Peyer's patch (tissue), 4 donors: Measurements from ENCODE around the gene AKAP13. TPM values are rescaled to one million over a fixed set of nuclear protein-coding genes. Genes with fewer than 3 reads are reported as not detected.

Experiments used
- DNase-seq, 3 donors: peaks; one replicate each; pipeline ENCODE4 v3.0.0-alpha.2; 2017 to 2019
- H3K27ac ChIP-seq, 4 donors: fragments of 200-600 bp; sonication (generic); one replicate each; pipeline ENCODE4 v1.5.1; 2016 to 2019
- H3K27me3 ChIP-seq, 2 donors: fragments of 200-600 bp; sonication (generic); one replicate each; pipeline ENCODE4 v1.5.1; 2019
- H3K36me3 ChIP-seq, 3 donors: fragments of 200-600 bp; sonication (generic); one replicate each; pipeline ENCODE4 v1.5.1; 2016 to 2019
- H3K4me1 ChIP-seq, 4 donors: fragments of 200-600 bp; sonication (generic); one replicate each; pipeline ENCODE4 v1.5.1; 2016 to 2019
- H3K4me3 ChIP-seq, 4 donors: fragments of 200-600 bp; sonication (generic); 1 replicate in 3 of 4; 2 replicates in 1 of 4; pipeline ENCODE4 v1.5.1; 2016 to 2019; ENCODE audit warnings: mild to moderate bottlenecking in 1 of 4
- H3K9me3 ChIP-seq, 4 donors: fragments of 200-600 bp; sonication (generic); one replicate each; pipeline ENCODE4 v1.5.1; 2016 to 2019; ENCODE audit warnings: mild to moderate bottlenecking in 1 of 4
- CTCF ChIP-seq, 6 experiments: fragments of 450-650 bp in 4 of 6; fragments of 200-600 bp in 2 of 6; sonication (generic) in 1 of 6; IDR thresholded peaks; one replicate each; pipeline ENCODE4 v1.5.1; 2017 to 2019; ENCODE audit warnings: antibody characterized with exemption in 6 of 6, mild to moderate bottlenecking in 3 of 6, moderate library complexity in 1 of 6
- POLR2A ChIP-seq, 2 donors: fragments of 450-650 bp; IDR thresholded peaks; one replicate each; pipeline ENCODE4 v1.5.1; 2017; ENCODE audit warnings: antibody characterized with exemption in 2 of 2, mild to moderate bottlenecking in 2 of 2, moderate library complexity in 2 of 2
- total RNA-seq, 4 donors: library from RNA; depleted of rRNA; stranded (reverse); fragments of >200 nt; gene quantifications; one replicate each; pipeline ENCODE4 v1.1.0, GENCODE V29; 2016

AKAP13 gene
- 100 to 1,000 TPM; 166 to 742 (median 242) TPM for total RNA-seq

DNA sequence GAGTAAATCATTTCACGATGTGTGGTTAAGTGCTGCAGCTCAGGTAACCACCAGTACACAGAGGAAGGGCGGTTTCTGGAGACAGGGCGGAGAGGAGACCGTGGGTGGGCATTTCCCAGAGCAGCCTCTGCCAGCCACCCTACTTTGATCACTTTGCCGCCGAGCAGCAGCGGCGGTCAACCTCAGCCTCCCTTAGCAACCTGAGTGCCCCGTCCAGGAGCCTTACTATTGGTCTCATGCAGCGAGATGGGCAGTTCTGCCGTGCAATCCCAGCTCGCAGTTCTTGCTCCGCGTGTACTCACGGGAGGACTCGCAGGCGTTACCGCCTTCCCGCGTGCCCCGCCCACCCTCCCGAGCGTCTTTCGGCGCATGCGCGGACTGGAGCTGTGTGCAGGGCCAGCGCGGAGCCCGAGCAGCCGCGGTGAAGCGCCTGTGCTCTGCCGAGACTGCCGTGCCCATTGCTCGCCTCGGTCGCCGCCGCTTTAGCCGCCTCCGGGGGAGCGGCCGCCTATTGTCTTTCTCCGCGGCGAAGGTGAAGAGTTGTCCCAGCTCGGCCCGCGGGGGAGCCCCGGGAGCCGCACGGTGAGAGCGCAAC lies at the start of gene AKAP13:
Gene AKAP13, plus strand, starts transcription at position 387 of the 595 bp plus-strand sequence. CDS start 105,118 bp downstream, outside the sequence.
- peak; percentile 87 to 95 for TF ChIP-seq POLR2A (IDR thresholded peaks at IDR 0.05)
- peak in 1 of 6 experiments; percentile 14 for TF ChIP-seq CTCF (IDR thresholded peaks at IDR 0.05)
- Histone ChIP-seq H3K4me3 (peak within 1 kb of the TSS; percentile 74 to 92 (median 82)), H3K27ac (peak within 1 kb of the TSS; percentile 90 to 94 (median 92)), H3K4me1 (peaks cover 0 to 14% (median 0%) of the 10 kb centered on the region in 4 donors), H3K9me3 (no peaks in the 10 kb centered on the region), H3K36me3 (no peaks in the 10 kb centered on the region), H3K27me3 (no peaks in the 10 kb centered on the region)
- DNase-seq = peak; percentile 93 to 99 (median 98)

DNA sequence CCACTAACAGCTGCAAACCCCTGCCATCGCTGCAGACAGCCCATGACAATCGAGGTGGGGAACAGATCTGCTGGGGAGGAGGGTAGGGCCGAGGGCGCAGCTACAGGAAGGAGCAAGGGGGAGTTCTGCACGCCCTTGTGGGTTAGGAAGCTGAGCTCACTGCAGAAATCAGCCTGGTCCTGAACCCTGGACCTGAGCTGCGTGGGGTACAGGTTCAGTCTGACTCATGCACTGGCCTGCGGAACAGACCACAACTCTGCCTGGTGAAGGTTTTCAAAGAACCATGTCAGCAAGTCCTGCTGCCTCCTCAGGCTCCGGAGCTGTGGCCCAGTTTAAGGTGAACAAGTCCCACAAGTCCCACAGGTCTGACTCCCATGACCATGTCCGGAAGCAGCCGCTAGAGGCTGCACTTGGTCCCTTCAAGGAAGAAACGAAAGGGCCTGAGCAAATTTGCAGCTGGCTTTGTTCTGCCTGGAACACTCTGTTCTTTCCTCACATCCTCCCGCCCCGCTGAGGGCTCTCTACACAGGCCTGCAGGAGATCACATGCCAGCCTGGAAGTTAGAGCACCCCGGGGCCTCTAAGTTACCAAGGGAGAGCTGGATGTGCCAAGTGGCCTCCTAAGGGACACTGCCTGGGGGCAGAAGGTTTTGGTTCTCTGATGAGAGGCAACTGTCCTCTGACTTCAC lies 49.4 kb upstream of the AKAP13 start:
- Histone ChIP-seq H3K27ac (peak overlapping the region; percentile 84 to 90 (median 86)), H3K4me1 (peaks cover 0 to 28% (median 12%) of the 10 kb centered on the region in 4 donors), H3K9me3 (no peaks in the 10 kb centered on the region), H3K4me3 (peak overlapping the region in 1 of 4 donors; percentile 11), H3K27me3 (no peaks in the 10 kb centered on the region), H3K36me3 (no peaks in the 10 kb centered on the region)
- TF ChIP-seq CTCF (IDR thresholded peaks at IDR 0.05) (peak; percentile 58 to 92 (median 84)), POLR2A (IDR thresholded peaks at IDR 0.05) (peak in 1 of 2 donors; percentile 11)
- DNase-seq = peak; percentile 90 to 97 (median 90)

- no peak overlapping the region for H3K4me3 ChIP-seq
- H3K36me3 ChIP-seq = no peaks in the 10 kb centered on the region
- peaks cover 0 to 32% (median 12%) of the 10 kb centered on the region in 4 donors for H3K4me1 ChIP-seq
- no peaks in the 10 kb centered on the region for H3K27me3 ChIP-seq
- TF ChIP-seq POLR2A (IDR thresholded peaks at IDR 0.05) = no peak
- no peak for TF ChIP-seq CTCF (IDR thresholded peaks at IDR 0.05)
- no peaks in the 10 kb centered on the region for H3K9me3 ChIP-seq
- DNase-seq = no peak
- peak overlapping the region; percentile 84 to 90 (median 86) for H3K27ac ChIP-seq
These were observed 48.6 kb upstream of the AKAP13 start for GRCh38 chr15:85331655-85332285.

GRCh38 chr15:85333132-85333831 lies 47.1 kb upstream of the AKAP13 start:
- Histone ChIP-seq H3K9me3 (no peaks in the 10 kb centered on the region), H3K27ac (no peak overlapping the region), H3K36me3 (no peaks in the 10 kb centered on the region), H3K4me3 (no peak overlapping the region), H3K4me1 (peaks cover 0 to 32% (median 10%) of the 10 kb centered on the region in 4 donors), H3K27me3 (no peaks in the 10 kb centered on the region)
- TF ChIP-seq CTCF (IDR thresholded peaks at IDR 0.05) = no peak
- no peak for TF ChIP-seq POLR2A (IDR thresholded peaks at IDR 0.05)
- DNase-seq = no peak

- no peaks in the 10 kb centered on the region for H3K27me3 ChIP-seq
- peaks cover 0 to 32% (median 9%) of the 10 kb centered on the region in 4 donors for H3K4me1 ChIP-seq
- H3K4me3 ChIP-seq = no peak overlapping the region
- no peak for DNase-seq
- H3K27ac ChIP-seq = no peak overlapping the region
- H3K36me3 ChIP-seq = no peaks in the 10 kb centered on the region
- no peaks in the 10 kb centered on the region for H3K9me3 ChIP-seq
- no peak for TF ChIP-seq CTCF (IDR thresholded peaks at IDR 0.05)
These were observed 46.2 kb upstream of the AKAP13 start for GRCh38 chr15:85334241-85334640.
